GM18907 (cell line): ENCODE results near the gene ZNF831.

ENCODE experiments used
- ATAC-seq: cut with Tn5 transposase; IDR thresholded peaks from one replicate; pipeline ENCODE4 v1.9.1; 2021; ENCODE audit warnings: mild to moderate bottlenecking, moderate library complexity; ENCODE audit not compliant: unreplicated experiment

Gene ZNF831

GRCh38 chr20:59207742-59208357 lies 44.2 kb downstream of the ZNF831 start:
- peak; percentile 61 for ATAC-seq

DNA sequence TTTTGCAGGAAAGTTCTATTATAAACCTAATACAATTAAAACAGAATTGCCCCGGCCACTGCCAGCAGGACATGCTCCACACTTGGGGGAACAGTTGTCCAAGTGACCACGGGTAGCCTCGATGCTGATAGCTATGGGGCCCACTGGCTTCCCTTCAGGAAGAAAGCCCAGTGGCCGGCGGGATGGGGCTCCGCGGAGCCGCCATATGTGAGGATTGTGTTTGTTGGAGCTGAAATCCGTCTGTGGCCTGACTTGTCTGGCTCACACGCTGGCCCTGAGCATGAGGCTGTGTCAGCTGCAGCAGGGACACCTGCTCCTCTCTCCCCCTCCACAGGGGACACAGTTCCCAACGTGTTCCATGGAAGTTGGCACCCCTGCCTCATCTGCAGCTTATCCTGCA lies 46.6 kb downstream of the ZNF831 start:
- ATAC-seq = no peak

DNA sequence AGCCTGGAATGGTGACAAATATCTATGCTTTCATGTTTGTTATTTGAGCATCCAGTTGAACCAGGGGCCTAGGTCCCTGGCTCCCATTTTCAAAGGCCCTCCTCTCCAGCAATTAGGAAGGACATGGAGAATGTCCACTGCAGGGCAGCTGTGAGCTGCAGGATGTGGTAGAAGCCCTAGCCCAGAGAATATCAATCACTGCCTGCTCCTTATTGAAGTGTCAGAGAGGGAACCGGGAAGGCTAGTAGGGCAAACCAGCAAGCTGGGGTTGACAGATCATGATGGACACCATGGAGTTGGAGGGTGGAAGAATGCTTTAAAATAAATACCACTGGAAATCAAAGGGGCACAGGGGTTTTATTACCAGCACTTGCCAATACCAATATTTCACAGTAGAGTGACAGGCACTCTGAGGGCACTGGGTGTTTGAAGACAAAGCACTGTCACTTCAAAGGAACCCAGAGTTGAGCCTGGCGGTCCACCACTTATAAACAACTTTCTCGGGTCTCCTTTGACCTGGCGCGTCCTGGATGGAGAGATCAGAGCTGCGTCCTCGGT lies 47.7 kb downstream of the ZNF831 start:
- no peak for ATAC-seq

DNA sequence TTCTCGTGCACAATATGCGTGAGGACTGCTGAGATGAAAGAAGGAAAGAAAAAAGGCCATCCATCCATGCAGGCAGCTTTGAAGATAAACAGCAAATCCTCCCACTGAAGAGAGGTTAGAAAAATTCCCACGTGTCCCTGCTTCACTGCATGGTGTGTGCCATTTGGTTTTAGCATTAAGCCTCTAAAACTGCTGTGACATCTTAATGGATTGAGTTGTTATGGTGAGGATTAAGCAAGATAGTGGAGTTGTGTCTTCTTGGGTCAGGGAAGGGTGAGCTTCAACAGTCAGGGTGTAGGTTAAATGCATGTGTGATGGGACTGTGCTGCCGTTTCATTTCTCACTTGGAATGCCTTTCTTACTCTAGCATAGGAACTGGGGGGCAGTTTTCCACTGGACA lies 50.5 kb downstream of the ZNF831 start:
- ATAC-seq = no peak

DNA sequence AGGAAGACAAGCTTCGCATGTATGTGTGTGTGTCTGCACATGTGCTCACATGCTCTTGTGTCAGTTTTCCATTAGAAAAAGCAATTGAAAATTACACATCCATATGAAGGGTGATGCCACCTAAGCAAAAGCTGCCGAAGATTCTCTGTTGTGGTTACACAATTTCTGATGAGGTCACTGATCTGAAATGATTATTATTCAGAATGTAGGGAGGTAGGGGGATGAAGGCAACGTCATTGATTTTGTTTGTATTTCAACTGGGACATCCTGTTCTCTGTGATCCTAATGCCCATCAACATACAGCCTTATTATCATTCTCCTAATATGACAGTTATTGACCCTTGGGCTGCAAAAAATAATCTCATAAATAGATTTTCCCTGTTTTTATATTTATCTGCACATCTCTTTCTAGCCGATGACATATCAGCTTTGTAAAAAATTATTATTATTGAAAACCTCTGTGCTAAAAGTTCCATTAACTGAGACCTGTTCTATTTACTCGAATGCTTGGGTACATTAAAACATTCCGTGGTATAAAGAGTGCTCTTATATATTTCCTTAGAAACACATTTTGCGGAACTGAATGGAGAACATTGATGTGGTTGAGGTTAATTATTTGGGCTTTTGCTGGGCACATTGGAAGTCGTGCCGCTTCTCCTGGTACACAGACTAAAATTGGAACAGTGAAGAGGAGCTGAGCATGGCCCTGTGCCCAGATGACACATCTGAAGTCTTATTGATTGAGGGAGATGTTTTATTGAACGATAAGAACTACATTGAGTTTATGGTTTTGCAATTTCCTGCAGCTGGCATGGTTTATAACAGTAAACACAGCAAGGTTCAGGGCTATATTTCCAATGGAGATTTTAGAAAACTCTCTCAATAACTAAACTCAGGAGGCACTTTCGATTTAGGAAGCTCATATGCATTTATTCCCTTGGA lies 51.3 kb downstream of the ZNF831 start:
- no peak for ATAC-seq

DNA sequence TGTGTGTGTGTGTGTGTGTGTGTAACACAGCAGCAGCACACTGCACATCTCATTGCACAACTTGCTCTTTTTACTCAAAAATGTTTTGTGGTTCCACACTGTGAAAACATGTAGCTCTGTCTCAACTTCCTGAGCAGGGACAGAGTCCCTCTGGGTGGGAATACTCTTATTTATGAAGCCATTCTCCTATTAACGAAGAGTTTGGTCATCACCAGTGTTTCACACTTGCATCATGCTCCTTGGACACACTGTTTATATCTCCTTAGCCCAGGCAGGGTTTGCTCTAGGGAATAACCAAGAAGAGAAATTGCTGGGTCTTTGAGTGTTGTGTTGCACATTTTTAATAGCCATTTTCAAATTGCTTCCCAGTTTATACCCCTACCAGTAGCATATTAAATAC lies 53.6 kb downstream of the ZNF831 start:
- no peak for ATAC-seq

DNA sequence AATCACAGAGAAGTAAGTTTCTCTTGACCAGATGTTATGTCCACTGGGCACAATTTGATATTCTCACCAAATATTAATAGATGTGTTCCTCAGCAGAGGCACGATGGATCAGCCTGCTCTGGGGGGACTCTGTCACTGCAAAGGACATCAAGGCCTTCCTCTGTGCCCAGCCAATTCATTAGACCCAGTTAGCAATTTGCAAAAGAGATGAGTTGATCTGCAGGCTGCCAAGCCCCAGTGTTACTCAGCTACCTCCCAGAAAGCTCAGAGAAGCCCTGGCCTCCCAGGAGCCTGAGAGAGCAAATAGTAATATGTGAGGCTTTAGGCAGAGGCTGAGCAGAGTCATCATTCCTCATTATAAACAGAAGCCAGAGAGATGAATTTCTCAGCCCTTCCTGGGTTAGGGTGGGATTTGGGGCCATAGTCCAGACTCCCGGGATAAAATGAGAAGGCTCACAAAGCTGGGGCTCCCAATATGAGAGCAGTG lies 54.2 kb downstream of the ZNF831 start:
- ATAC-seq = no peak

GRCh38 chr20:59219211-59219610 lies 55.6 kb downstream of the ZNF831 start:
- no peak for ATAC-seq

DNA sequence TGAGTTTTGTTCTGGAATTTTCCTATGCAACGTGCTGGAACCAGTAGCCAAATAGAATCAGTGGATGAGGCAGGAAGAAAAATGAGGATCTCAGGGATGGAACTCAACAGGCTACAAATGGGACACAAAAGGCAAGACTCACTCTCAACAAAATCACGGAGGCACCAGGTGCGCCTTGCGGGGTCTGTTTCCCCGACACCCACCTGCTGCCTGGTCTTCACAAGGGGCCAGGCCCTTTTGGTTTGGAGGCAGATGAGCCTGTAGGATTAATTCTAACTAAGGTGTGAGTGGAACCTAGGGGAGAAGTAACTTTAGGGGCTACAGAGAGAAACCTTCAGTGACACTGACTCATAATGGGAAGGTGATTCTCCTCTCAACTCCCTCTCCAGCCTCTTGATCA lies 56.5 kb downstream of the ZNF831 start:
- ATAC-seq = no peak

GRCh38 chr20:59221049-59221706 lies 57.6 kb downstream of the ZNF831 start:
- ATAC-seq = no peak

DNA sequence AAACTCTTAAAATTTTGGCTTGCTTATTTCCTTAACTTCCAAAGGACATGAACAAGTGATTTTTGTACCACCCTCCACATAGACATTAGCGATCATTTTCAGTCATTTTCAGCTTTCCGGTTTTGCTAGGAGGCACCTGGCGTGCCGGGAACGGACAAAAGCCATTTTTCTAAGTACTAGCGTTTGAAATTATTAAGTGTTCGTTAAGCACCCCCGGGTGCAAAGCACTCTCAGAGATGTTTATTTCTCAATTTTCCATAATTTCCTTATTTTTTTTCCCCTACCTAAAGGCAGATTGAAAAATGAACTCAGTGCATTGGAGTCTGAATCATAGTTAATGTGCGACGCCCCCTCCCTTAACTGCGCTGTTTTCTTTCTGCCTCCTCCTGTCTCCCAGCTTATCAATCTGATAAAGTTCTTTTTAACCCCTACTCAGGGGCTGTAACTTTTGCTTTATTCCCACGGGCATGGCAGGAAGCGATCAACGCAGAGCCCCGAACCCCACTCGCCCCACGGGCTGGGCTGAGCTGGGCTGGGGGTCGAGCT lies 58.2 kb downstream of the ZNF831 start:
- no peak for ATAC-seq

GRCh38 chr20:59222253-59223181 lies 58.9 kb downstream of the ZNF831 start:
- peak; percentile 76 for ATAC-seq

- ATAC-seq = no peak
Measured at GRCh38 chr20:59223182-59223601, 59.6 kb downstream of the ZNF831 start.

- no peak for ATAC-seq
Measured at GRCh38 chr20:59223750-59224149, 60.1 kb downstream of the ZNF831 start.

DNA sequence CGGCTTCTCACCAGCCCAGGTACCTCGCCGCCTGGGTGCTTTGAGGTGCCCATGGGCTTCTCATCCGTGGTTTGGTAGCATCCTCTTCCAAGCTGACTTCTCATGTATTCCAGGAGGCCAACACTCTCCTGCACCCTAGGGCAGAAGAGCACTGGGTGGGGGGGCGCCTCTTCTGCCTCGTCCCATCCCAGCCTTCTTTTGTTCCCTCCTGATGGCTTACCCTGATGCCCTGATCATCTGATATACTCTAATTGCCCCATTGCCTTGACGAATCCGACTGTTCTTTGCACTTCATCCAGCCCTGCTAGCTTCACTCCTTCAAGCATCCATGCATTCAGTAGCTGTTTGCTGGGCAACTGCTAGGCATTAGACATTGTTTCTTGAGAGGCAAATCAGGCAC lies 60.6 kb downstream of the ZNF831 start:
- ATAC-seq = no peak

- no peak for ATAC-seq
Measured at GRCh38 chr20:59230385-59230784, 66.8 kb downstream of the ZNF831 start.

- ATAC-seq = no peak
Measured at GRCh38 chr20:59231124-59231804, 67.6 kb downstream of the ZNF831 start.

GRCh38 chr20:59232618-59233017 lies 69.0 kb downstream of the ZNF831 start:
- ATAC-seq = no peak

- ATAC-seq = no peak
Measured at GRCh38 chr20:59235226-59235625, 71.6 kb downstream of the ZNF831 start.
